GM18508 (cell line): ENCODE data around the gene GLP2R.
"Not testable (repeated sequence)": the region's sequence is repeated elsewhere in the genome, so short reads cannot be mapped to it uniquely, and the experiment has no call there.

Source experiments
- ATAC-seq: cut with Tn5 transposase; IDR thresholded peaks from one replicate; pipeline ENCODE4 v1.9.1; 2021; ENCODE audit warnings: moderate number of reproducible peaks; ENCODE audit not compliant: insufficient read depth, unreplicated experiment

Gene GLP2R

GRCh38 chr17:9825641-9826150, at the start of gene GLP2R:
GLP2R (plus strand) TSS chr17:9825924; CDS start chr17:9826064, 140 bp downstream.
- ATAC-seq = no peak

DNA sequence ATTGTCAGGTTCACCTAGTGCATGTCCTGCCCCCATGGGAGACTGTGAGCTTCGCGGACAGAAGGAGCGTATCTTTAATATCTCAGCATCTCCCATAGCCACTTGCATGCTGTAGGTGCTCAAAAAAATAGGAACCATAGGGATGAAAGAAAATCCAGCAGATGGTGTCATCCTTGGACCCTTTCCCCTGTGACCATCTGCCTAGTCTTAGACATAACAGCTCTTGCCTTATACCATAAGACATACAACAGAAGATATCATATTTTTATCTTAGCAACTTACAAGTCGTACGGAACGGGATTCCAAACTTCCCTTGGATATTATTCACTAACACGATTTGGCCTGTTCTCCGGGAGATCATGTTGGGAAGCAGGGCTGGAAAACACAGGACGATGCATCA, 48.8 kb upstream of the GLP2R start:
- no peak for ATAC-seq

DNA sequence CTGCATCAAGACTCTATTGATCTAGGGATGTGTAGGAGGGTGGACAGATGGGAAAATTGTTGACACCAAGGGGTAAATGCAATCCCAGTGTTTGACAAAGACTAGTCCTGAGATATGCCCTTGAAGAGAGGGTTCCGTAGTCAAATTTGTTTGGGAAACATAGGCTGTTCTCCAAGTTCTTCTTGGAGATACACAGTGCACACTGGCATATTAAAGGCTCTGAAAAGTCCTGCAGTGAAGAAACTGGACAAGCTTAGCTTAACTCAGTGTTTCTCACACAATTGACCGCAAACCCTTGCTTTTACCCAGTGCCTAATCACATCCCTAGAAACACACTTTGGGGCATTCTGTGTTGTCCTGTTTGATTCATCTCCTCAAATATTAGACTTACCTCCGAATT, 45.2 kb upstream of the GLP2R start:
- ATAC-seq = no peak

DNA sequence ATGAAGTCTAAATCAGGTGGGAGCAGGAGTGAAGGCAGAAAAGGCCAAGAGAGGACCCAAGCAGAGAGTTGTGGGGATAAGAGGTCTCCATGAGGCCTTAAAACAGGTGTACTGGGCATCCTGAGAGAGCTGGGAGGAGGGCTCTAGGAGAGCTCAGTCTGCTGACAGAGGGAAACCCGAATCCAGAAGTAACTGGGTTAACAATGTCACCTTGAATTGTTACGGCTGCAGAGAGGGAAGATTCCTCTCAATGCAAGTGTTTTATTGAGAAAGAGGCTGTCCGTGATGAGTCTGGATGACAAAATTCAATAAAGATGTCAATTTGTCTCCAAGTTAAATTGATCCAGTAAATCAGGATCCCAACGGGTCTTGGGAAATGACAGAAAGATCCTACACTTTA, 42.7 kb upstream of the GLP2R start:
- no peak for ATAC-seq

DNA sequence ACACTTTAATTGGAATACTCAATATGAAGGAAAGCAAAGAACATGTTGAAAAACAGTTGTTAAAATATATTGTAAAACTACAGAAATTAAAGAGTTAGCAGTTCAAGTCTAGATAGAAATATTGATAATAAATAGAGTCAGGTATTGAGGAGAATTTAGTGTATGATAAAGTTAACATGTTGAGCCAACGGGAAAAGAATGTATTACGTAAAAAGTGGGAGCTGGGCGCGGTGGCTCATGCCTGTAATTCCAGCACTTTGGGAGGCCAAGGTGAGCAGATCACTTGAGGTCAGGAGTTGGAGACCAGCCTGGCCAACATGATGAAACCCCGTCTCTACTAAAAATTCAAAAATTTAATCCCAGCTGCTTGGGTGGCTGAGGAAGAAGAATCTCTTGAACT, 42.3 kb upstream of the GLP2R start:
- ATAC-seq = not testable (repeated sequence)

GRCh38 chr17:9784544-9784943, 41.2 kb upstream of the GLP2R start:
- ATAC-seq = no peak

DNA sequence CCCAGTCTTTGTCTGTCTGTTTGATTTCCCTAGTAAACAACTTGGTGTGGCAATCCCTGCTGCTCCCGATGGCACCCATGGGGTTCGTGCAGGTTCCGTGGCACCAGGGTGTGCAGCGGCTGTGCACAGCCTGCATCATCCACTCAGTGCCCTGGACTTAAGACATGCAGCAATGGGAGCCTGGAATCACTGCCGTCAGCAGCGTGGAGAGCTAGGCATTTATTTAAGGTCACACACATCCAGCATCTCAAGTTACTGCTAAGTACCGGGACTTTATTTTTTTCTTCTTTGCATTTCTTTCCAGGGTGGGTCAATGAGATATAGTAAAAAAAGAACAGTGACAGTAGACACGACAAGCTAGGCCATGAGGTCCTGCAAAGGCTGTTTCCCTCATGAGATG, 37.1 kb upstream of the GLP2R start:
- no peak for ATAC-seq

DNA sequence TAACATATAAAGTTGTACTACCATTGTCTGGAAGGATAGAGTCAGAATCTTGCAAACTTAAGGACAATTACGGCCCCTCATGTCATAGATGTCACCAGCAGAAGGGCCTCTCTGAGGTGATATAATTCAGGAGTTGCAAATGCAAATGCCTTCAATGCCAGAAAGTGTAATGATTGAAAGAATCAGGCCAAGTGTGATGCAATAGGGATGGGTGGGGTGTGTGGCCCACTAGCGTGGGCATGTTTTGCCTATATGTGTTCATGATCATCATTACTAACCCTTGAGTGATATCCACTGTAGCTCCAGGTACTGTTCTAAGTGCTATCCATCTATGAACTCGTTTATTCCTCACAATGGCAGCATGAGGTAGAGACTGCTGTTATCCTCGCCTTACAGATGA, 35.4 kb upstream of the GLP2R start:
- no peak for ATAC-seq

DNA sequence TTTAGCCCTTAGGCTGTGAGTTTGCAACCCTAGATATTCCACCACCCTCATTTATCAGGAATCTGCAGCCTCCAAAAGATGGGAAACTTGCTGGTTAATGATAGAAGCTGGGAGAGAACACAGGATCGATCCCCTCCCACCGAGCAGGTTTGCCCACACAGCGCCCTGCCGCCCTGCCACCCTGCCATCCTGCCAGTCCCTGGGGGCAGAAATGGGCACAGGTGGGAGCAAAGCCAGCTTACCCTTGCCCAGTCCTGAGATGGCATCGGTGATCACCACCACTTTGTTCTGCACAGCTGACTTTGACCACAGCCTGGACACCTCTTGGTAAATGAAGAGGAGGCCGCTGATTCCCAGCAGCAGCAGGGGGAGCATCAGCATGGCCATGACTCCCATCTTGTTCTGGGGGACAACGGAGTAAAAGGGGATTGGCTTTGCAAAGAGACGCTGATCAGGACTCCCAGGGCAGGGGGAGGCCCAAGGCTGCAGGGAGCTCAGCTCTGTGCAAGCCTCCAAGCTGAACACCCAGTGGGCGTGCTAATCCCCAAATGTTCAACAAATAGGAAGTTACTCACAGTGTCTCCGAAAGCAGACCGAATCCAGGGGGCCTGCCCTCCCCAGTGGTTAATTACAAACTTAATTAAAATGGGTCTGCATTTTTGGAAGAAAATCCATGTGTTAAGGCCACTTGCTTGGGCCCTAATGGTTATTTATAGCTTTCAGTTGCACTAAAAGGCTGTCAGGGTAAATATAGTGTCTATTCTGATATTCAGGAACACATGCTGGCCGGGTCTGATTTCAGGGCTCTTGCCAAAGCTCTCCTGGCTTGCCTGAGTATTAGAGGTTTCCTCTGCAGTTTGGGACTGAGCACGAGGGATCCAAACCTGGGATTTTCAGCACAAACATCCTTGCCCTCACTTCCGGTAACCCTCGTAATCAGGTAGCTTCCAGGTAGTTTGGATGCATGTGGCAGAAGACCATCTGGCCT, 34.5 kb upstream of the GLP2R start, which contains the start of gene DHRS7C:
Gene DHRS7C (minus strand): TSS at position 704 of the 988 bp plus-strand sequence. CDS start 308 bp downstream, at position 396.
- ATAC-seq = no peak

DNA sequence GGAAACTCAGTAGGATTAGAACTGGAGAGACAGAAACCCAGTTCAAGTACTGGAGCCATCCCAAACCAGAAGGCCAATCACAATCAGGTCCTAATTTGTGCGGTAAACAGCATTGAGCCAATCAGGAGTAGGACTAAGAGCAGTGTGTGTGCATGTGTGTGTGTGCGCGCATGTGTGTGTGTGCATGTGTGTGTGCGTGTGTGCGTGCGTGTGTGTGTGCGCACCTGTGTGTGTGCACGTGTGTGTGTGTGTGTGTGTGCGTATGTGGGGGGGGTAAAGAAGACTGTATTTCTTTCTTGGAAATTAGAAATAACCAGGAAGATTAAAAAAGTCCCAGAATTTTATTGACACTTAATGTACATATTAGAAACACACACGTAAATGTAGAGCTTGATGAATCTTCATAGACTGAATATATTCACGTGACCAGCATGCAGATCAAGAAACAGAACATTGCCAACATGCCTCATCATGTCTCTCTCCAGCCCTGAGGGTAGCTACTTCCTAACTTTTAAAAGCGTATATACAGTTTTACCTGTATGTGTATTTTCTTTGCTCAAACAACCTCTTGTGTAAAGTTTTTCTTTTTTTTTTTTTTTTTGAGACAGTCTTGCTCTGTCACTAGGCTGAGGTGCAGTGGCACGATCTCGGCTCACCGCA, 33.4 kb upstream of the GLP2R start:
- ATAC-seq = no peak

DNA sequence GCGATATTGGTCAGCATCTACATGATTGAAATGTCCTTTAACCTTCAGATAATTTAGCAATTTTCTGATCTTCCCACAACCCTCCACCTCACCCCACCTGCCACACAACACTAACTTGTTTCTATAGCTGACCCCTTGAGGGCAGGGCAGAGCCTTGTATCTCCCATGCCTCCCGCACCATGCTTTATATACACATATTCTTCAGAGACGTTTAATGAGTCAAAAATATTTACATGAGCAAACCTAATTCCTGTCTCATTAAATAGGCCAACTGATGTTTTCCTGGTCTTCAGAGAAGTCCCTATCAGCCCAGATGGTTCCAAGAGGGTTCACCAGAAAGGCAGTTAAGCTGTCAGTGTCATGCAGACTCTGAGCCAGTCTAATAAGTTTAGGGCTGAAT, 27.7 kb upstream of the GLP2R start:
- no peak for ATAC-seq

DNA sequence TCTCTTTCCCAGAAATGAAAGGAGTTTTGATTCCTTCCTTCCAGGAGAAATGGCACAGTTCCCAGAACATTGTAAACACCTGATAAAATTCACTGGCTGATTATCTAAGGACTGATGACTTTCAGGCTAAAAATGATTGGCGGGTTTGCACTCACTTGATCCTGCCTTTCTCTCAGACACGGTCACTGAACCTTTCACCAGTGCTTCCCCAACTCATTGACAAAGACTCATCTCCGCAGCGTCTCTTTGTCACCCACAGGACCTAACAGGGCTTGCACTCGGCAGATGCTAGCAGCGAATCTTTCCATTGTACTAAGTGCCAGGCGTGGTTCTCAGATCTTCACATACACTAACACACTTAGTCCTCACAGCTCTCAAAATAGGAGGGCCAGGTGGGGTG, 27.0 kb upstream of the GLP2R start:
- ATAC-seq = no peak

DNA sequence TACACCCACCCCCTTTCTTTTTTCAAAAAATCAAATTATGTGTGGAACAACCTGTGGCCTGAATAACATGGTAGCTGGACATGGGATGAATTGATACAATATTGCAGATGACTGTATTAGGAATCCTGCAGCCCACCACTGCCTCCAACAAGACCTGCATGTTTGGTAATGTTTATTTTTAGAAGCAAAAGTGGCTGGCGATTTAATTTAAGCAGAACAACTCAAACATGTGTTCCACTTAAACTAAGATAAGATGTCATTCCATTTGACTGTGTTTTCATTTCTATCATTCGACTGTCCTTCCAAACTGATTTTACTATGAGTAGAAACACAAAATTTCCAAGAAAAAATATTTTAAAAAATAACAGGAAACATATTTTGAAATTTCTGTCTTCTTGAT, 24.2 kb upstream of the GLP2R start:
- ATAC-seq = no peak

- no peak for ATAC-seq
These were observed 23.4 kb upstream of the GLP2R start for GRCh38 chr17:9802294-9802693.

GRCh38 chr17:9802697-9803096, 23.0 kb upstream of the GLP2R start:
- ATAC-seq = no peak

GRCh38 chr17:9805769-9806168, 20.0 kb upstream of the GLP2R start:
- no peak for ATAC-seq

- no peak for ATAC-seq
These were observed 19.0 kb upstream of the GLP2R start for GRCh38 chr17:9806699-9807098.

DNA sequence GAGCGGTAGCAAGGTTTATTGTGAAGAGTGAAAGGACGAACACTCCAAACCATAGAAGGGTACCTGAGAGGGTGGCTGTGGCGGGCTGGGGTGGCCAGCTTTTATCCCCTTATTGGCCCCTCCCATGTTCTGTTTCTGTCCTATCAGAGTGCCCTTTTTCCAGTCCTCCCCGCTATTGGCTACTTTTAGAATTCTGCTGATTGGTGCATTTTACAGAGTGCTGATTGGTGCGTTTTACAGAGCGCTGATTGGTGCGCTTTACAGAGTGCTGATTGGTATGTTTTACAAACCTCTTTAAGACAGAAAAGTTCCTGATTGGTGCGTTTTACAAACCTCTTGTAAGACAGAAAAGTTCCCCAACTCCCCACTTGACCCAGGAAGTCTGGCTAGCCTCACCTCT, 16.3 kb upstream of the GLP2R start:
- no peak for ATAC-seq

- ATAC-seq = no peak
These were observed 15.4 kb upstream of the GLP2R start for GRCh38 chr17:9810100-9810949.

- no peak for ATAC-seq
These were observed 14.6 kb upstream of the GLP2R start for GRCh38 chr17:9811086-9811485.
